HG03108 (cell line): ENCODE measurements around the gene RAD1.
"Not testable (repeated sequence)": the region's sequence is repeated elsewhere in the genome, so short reads cannot be mapped to it uniquely, and the experiment has no call there.

Source experiments
- ATAC-seq: cut with Tn5 transposase; IDR thresholded peaks from one replicate; pipeline ENCODE4 v1.9.1; 2021; ENCODE audit warnings: moderate library complexity; ENCODE audit not compliant: unreplicated experiment

The RAD1 gene

GRCh38 chr5:34915139-34915855 lies at the start of gene RAD1, which contains the start of gene BRIX1:
Gene RAD1 (minus strand): TSS chr5:34915504. CDS start chr5:34914892, 612 bp downstream.
Gene BRIX1 (plus strand): TSS chr5:34915711. CDS start chr5:34915739, 28 bp downstream.
- peak; percentile 99 for ATAC-seq

- ATAC-seq: peak; percentile 96
Measured at GRCh38 chr5:34959323-34959722, 44.0 kb upstream of the RAD1 start.

GRCh38 chr5:34957857-34958690 lies 42.8 kb upstream of the RAD1 start:
- ATAC-seq: no peak

- no peak for ATAC-seq
Measured at GRCh38 chr5:34957321-34957720, 42.0 kb upstream of the RAD1 start.

GRCh38 chr5:34944460-34945047 lies 29.2 kb upstream of the RAD1 start:
- no peak for ATAC-seq

- ATAC-seq: no peak
Measured at GRCh38 chr5:34944044-34944443, 28.7 kb upstream of the RAD1 start.

GRCh38 chr5:34941936-34942335 lies 26.6 kb upstream of the RAD1 start:
- ATAC-seq: no peak

GRCh38 chr5:34932947-34933346 lies 17.6 kb upstream of the RAD1 start:
- ATAC-seq: no peak

GRCh38 chr5:34930870-34931269 lies 15.6 kb upstream of the RAD1 start:
- no peak for ATAC-seq

GRCh38 chr5:34930462-34930844 lies 15.1 kb upstream of the RAD1 start:
- ATAC-seq: no peak

GRCh38 chr5:34929720-34930461 lies 14.6 kb upstream of the RAD1 start:
- peak; percentile 63 for ATAC-seq

- ATAC-seq: peak; percentile 85
Measured at GRCh38 chr5:34929134-34929719, 13.9 kb upstream of the RAD1 start, which contains the start of gene DNAJC21. Gene DNAJC21 (plus strand): TSS chr5:34929559. CDS start chr5:34929820, 261 bp downstream.

GRCh38 chr5:34928267-34928666 lies 13.0 kb upstream of the RAD1 start:
- no peak for ATAC-seq

- no peak for ATAC-seq
Measured at GRCh38 chr5:34927785-34928184, 12.5 kb upstream of the RAD1 start.

- no peak for ATAC-seq
Measured at GRCh38 chr5:34926318-34926888, 11.1 kb upstream of the RAD1 start.

- no peak for ATAC-seq
Measured at GRCh38 chr5:34924462-34924765, 9.1 kb upstream of the RAD1 start.

GRCh38 chr5:34923694-34924461 lies 8.6 kb upstream of the RAD1 start:
- ATAC-seq: peak; percentile 61

- ATAC-seq: not testable (repeated sequence)
Measured at GRCh38 chr5:34923256-34923655, 8.0 kb upstream of the RAD1 start.

- no peak for ATAC-seq
Measured at GRCh38 chr5:34919077-34919476, 3.8 kb upstream of the RAD1 start.

GRCh38 chr5:34918025-34918424 lies 2.7 kb upstream of the RAD1 start:
- no peak for ATAC-seq
